ENCODE measurements around the gene TWIST2. TPM values are rescaled to one million over a fixed set of nuclear protein-coding genes. Genes with fewer than 3 reads are reported as not detected.

Gene TWIST2
- total and polyA plus RNA-seq, 10 of the 15 experiments (the other 5 are each of a cell fraction or from before 2014, with no cell fraction given), result not detected

GRCh38 chr2:238900511-238900910 lies 52.6 kb downstream of the TWIST2 start (continued):
- TF ChIP-seq ETV6 (conservative IDR thresholded peaks at IDR 0.05 in 1 of 2, IDR thresholded peaks at IDR 0.05 in 1 of 2; ENCODE audit: borderline replicate concordance in 1 of 2, low read depth in 1 of 2) (no peak), MTA3 (IDR thresholded peaks at IDR 0.05; ENCODE audit: borderline replicate concordance, low read length) (no peak), YBX1 (IDR thresholded peaks at IDR 0.05) (no peak)

- H4K20me1 ChIP-seq (ENCODE audit: control insufficient read depth, insufficient read depth), result no peaks in the 10 kb centered on the region
- FAIRE-seq (no peak), ATAC-seq (no peak), DNase-seq (ENCODE audit: low read depth, low spot score) (no peak)
- no peaks in the 10 kb centered on the region; the same call in 2 of the 3 replicates for H3K9me3 ChIP-seq (replicated peaks; ENCODE audit: control insufficient read depth, insufficient read depth, low read length)
- H3K27me3 ChIP-seq (replicated peaks in 1 of 2; ENCODE audit: control insufficient read depth in 2 of 2, insufficient read depth in 2 of 2, low read length in 1 of 2), result peaks cover 0 to 2% of the 10 kb centered on the region in 2 experiments; a peak in 1 of 4 replicates
- ChIA-PET CTCF (no interaction called here), RAD21 (ENCODE audit: unreplicated experiment) (no interaction called here), SMC1A (ENCODE audit: uncharacterized antibody, unreplicated experiment) (no interaction called here), POLR2A (no interaction called here)
- no peak overlapping the region for H3K27ac ChIP-seq (ENCODE audit: control insufficient read depth, insufficient read depth)
- no peak overlapping the region for H3K4me3 ChIP-seq
- no peak overlapping the region for H3K9ac ChIP-seq (ENCODE audit: control insufficient read depth, insufficient read depth, low read length)
- no peaks in the 10 kb centered on the region for H3K79me2 ChIP-seq (ENCODE audit: control insufficient read depth, insufficient read depth, low read length)
- in situ Hi-C loops (cut with MboI), result no loop called here
- intact Hi-C loops (cut with micrococcal nuclease; ENCODE audit: unreplicated experiment), result no loop called here
- H2AFZ ChIP-seq (ENCODE audit: control insufficient read depth, low read depth, low read length), result no peak overlapping the region
- H3K36me3 ChIP-seq (ENCODE audit: control insufficient read depth in 2 of 2, insufficient read depth in 2 of 2, low read length in 1 of 2), result no peaks in the 10 kb centered on the region
- H3K4me2 ChIP-seq (ENCODE audit: control insufficient read depth, insufficient read depth), result no peak overlapping the region
- TF ChIP-seq CREB1 (IDR thresholded peaks at IDR 0.05; ENCODE audit: low read depth) (no peak), FOXM1 (IDR thresholded peaks at IDR 0.05; ENCODE audit: low read depth, low read length) (no peak), RAD51 (IDR thresholded peaks at IDR 0.05) (no peak)
- 37% methylated on average over 13 of the region's 14 CpGs for whole genome bisulfite sequencing (ENCODE audit: insufficient coverage, insufficient replicate concordance, low lambda C conversion rate, missing lambda C conversion rate)
- no peaks in the 10 kb centered on the region for H3K4me1 ChIP-seq (ENCODE audit: control insufficient read depth, insufficient read depth, low read length)
- no TSS peak for BruUV-seq (replicated peaks)
These were observed 53.7 kb downstream of the TWIST2 start for GRCh38 chr2:238901461-238902057.

- Histone ChIP-seq H3K4me1 (ENCODE audit: control insufficient read depth, insufficient read depth, low read length) (no peaks in the 10 kb centered on the region), H4K20me1 (ENCODE audit: control insufficient read depth, insufficient read depth) (no peaks in the 10 kb centered on the region), H3K4me3 (no peak overlapping the region), H3K4me2 (ENCODE audit: control insufficient read depth, insufficient read depth) (no peak overlapping the region), H3K9ac (ENCODE audit: control insufficient read depth, insufficient read depth, low read length) (no peak overlapping the region), H2AFZ (ENCODE audit: control insufficient read depth, low read depth, low read length) (no peak overlapping the region), H3K27ac (ENCODE audit: control insufficient read depth, insufficient read depth) (no peak overlapping the region), H3K9me3 (replicated peaks; ENCODE audit: control insufficient read depth, insufficient read depth, low read length) (no peaks in the 10 kb centered on the region; the same call in 2 of the 3 replicates), H3K79me2 (ENCODE audit: control insufficient read depth, insufficient read depth, low read length) (no peaks in the 10 kb centered on the region), H3K27me3 (replicated peaks in 1 of 2; ENCODE audit: control insufficient read depth in 2 of 2, insufficient read depth in 2 of 2, low read length in 1 of 2) (peaks cover 0 to 2% of the 10 kb centered on the region in 2 experiments; a peak in 1 of 4 replicates), H3K36me3 (ENCODE audit: control insufficient read depth in 2 of 2, insufficient read depth in 2 of 2, low read length in 1 of 2) (no peaks in the 10 kb centered on the region)
- ChIA-PET RAD21 (ENCODE audit: unreplicated experiment) (no interaction called here), SMC1A (ENCODE audit: uncharacterized antibody, unreplicated experiment) (no interaction called here), POLR2A (no interaction called here), CTCF (no interaction called here)
- FAIRE-seq (no peak), DNase-seq (ENCODE audit: low read depth, low spot score) (no peak), ATAC-seq (no peak)
- intact Hi-C loops (cut with micrococcal nuclease; ENCODE audit: unreplicated experiment) (no loop called here), in situ Hi-C loops (cut with MboI) (no loop called here)
- WGBS (ENCODE audit: insufficient coverage, insufficient replicate concordance, low lambda C conversion rate, missing lambda C conversion rate), result 72% methylated on average over 2 of the region's 2 CpGs
- BruUV-seq (replicated peaks), result no TSS peak
- TF ChIP-seq ZNF687 (IDR thresholded peaks at IDR 0.05), result no peak
- TF ChIP-seq HDAC2 (IDR thresholded peaks at IDR 0.05), result no peak
- TF ChIP-seq NR2C2 (IDR thresholded peaks at IDR 0.05; ENCODE audit: borderline replicate concordance, control insufficient read depth, insufficient read length, low read depth), result no peak
- no peak for TF ChIP-seq NR2F1 (conservative IDR thresholded peaks at IDR 0.05)
- no peak for TF ChIP-seq RUNX3 (IDR thresholded peaks at IDR 0.05; ENCODE audit: low read length)
- TF ChIP-seq IKZF1 (conservative IDR thresholded peaks at IDR 0.05), result no peak
These were observed 54.4 kb downstream of the TWIST2 start for GRCh38 chr2:238902285-238902684.
